NCI-H524 treated with DMSO at 0.1 percent for 48 hours (cell line): ENCODE data around the gene CHIC2.
"Not testable (repeated sequence)": the region's sequence is repeated elsewhere in the genome, so short reads cannot be mapped to it uniquely, and the experiment has no call there.

Experiments used
- DNase-seq: peaks from one replicate; lab custom pipeline; 2025; lab: John Stamatoyannopoulos, UW

Gene CHIC2

DNA sequence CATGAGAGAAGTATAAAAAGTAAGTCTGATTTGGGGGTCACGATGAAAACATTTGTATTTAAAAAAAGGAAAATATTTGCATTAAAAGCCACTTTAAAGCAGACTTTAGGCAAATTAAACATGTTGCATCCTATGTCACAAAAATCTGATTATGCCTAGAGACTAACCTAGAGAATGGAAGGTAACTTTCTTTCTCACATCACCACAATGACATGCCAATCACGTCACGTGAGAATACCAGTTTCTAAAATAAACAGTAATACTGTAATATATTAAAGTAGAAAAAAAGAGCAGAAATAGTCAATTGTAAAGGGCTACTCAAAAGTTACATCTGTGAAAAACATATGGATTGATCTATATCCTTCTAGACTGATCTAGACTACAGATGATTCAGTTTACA lies 3.3 kb downstream of the CHIC2 start:
- no peak for DNase-seq

DNA sequence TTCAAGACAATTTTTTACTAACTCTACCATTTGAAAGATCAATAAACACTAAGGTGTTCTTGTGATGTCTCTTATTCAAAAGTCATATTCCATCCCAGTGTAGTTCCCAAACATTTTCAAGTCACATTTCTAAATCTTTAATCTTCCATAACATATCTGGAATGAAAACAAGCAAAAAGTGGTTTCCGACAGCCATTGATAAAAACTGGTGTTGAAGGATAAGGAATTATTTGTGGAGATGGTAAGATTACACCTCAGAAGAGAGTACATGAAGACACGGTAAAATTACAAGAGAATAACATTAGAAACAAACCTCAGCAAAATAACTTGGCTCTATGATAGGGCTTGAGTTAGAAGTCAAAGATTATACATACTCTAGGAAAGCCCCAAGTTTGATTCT lies 4.3 kb downstream of the CHIC2 start:
- DNase-seq, result no peak

DNA sequence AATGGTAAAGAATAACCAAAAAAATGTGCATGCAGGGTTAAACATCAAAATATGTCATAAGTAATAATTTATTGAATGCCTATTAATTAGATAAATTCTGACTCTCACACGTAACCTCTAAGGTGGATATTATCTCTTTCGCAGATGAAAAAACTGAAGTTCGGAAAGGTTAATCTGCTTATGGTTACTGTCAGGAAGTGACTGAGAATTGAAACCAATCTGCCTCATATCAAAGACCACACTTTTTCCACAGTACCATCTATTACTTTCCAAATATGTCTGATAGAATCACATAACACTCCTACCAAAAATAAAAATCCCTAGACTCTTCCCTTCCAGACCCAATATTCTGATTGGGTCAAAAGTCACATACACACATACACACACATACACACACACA lies 6.2 kb downstream of the CHIC2 start:
- no peak for DNase-seq

DNA sequence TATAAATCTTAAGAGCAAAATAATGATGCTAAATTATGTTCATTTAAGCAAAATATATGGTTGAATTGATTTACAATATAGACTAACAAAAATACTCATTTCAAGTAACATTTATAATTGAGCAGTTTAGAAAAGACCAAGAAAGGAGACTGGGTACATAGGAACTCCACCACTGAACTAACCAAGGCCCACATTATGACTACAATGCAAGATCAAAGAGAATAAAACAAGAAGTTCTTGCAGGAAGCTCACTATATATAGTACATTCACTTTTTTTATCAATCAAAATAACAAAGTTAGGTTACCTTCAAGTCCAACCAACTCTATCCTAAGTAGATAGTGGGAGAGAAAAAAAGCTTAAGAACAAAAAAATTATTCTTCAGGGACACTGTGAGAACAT lies 8.0 kb downstream of the CHIC2 start:
- DNase-seq, result no peak

DNA sequence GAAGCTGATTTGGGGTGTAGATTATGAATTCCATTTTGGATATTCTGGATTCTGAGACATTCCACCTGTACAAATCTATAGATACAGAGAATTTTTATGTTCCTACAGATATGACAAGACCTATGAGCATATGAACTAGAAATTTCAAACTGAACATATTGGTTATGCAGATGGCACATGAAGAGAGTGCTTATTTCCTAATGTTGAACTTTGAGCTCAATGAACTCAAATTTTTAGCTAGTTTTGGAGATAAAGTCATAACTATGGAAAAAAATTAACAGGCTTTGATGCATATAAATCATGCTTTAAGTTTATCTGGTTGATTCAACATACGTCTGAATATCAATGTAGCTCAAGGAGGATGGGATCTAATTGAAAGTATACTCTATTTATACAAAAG lies 8.9 kb downstream of the CHIC2 start:
- no peak for DNase-seq

DNA sequence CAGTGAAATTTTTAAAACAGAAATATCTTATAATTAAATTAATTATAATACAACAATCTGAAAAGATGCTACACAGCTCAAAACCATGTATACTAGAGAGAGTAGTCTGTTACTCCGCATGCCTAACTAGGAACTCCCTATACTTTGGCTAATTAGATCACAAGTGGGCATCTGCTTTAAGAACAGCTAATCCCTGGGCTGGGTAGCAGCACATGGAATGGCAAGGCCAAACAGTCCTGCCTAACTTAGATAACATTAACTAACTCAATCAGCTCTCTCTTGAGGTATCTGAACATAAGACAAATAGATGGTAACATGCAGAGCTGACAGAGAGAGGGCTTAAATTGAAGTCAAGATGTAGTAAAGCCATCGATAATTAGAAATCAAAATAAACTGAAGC lies 9.9 kb downstream of the CHIC2 start:
- DNase-seq, result peak; percentile 46

DNA sequence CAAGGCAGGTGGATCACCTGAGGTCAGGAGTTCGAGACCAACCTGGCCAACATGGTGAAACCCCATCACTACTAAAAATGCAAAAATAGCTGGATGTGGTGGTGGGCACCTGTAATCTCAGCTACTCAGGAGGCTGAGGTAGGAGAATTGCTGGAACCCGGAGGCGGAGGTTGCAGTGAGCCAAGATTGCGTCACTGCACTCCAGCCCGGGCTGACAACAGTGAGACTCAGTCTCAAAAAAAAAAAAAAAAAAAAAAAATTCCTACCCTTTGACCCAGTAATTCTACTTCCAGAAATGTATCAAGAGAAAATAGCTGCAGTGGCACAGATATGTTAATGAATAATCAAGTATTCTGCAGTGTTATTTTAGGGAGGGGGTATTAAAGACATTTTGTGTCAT lies 11.1 kb downstream of the CHIC2 start:
- DNase-seq, result not testable (repeated sequence)

DNA sequence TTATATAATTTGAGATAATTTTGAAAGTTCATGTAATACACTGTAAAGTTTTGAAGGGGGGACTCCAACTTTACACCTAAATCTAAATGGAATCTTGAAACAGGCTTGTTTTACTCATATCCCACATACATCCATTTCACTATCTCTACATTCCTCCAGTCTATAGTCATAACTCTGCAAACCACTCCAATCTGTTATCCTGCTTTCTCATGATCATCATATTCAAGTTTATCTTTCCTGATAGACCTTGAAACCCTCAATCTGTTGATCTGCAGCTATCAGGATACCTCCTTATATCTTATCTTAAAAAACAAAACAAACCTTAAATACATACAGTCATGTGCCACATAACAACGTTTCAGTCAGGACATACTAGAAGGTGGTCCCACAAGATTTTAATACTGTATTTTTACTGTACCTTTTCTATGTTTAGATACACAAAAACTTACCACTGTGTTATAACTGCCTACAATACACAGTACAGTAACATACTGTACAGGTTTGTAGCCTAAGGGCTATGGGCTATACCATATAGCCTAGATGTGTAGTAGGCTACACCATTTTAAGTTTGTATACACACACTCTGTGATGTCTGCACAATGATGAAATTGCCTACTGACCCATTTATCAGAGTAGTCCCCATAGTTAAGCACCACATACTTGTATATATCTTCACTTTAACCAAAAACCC lies 14.0 kb downstream of the CHIC2 start:
- no peak for DNase-seq

DNA sequence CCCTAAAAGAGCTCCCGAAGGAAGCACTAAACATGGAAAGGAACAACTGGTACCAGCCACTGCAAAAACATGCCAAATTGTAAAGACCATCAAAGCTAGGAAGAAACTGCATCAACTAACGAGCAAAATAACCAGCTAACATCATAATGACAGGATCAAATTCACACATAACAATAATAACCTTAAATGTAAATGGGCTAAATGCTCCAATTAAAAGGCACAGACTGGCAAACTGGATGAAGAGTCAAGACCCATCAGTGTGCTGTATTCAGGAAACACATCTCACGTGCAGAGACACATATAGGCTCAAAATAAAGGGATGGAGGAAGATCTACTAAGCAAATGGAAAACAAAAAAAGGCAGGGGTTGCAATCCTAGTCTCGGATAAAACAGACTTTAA lies 20.8 kb downstream of the CHIC2 start:
- DNase-seq, result not testable (repeated sequence)

DNA sequence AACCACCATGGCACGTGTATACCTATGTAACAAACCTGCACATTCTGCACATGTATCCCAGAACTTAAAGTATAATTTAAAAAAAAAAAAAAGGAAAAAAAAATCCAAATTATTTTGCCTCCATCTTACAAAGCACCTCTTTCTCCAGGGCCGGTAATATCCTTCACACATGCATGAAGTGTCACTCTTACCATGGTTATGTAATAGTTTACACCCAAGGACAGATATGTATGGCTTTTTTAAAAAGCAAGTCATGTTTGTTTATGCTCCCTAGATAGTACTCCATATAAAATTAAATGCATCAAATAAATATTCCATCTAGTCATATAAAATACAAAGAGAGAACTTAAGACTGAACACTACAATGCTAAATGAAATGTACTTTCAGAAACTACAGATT lies 22.5 kb downstream of the CHIC2 start:
- DNase-seq, result no peak

DNA sequence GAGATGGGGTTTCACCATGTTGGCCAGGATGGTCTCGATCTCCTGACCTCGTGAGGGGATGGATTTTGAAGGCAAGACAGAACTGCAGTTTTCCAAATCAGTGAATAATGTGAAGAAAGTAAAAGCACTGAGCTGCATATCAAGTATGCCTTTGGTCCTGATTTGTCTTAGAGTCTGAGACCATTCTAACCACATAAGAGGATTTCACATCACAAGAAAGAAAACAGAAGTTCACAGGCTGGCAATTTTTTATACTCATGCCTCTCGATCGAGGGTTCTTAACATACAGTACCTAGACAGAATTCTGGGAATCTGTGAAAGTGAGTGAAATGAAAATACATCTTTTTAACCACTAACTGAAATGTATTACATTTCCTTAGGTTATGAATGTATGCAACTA lies 23.3 kb downstream of the CHIC2 start:
- no peak for DNase-seq

DNA sequence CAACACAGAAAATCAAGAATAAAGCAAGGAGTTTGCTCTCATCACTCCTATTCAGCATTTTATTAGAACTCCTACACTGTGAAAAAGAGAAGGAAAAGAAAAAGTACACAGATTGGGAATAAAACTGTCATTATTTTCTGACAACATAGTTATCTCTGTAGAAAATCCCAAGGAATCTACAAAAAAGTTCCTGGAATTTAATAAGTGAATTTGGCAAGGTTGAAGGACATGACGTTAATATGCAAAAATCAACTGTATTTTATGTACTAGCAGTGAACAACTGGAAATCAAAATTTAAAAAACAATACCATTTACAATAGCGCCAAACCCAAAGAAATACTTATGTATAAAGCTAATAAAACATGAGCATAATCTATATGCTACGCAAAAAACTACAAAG lies 26.3 kb downstream of the CHIC2 start:
- DNase-seq, result no peak

DNA sequence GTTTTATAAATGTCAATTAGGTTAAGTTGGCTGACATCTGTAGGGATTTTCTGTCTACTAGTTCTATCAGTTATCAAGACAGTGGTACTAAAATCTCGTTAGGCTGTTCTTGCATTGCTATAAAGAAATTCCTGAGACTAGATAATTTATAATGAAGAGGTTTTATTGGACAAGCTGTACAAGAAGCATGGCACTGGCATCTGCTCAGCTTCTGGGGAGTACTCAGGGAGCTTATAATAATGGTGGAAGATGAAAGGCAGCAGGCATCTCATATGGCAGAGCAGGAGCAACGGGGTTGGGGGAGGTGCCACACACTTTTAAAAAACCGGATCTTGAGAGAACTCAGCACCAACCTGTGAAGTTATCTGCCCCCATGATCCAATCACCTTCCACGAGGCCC lies 28.2 kb downstream of the CHIC2 start:
- DNase-seq, result peak; percentile 38

DNA sequence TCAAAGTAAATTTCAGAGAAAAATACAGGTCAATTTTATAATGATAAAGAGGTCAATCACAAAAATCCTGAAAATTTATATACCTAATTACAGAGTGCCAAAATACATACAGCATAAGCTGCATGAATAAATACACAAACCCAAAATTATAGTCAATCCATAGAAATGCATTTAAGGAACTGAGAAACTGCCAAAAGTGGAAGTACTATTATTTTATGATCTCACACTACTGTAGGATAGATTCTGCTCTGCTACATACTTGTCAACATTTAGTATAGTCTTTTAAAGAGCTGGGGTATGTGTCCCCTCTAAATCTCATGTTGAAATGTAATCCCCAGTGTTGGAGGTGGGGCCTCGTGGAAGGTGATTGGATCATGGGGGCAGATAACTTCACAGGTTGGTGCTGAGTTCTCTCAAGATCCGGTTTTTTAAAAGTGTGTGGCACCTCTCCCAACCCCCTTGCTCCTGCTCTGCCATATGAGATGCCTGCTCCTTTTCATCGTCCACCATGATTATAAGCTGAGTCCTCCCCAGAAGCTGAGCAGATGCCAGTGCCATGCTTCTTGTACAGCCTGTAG lies 31.8 kb downstream of the CHIC2 start:
- DNase-seq, result no peak

DNA sequence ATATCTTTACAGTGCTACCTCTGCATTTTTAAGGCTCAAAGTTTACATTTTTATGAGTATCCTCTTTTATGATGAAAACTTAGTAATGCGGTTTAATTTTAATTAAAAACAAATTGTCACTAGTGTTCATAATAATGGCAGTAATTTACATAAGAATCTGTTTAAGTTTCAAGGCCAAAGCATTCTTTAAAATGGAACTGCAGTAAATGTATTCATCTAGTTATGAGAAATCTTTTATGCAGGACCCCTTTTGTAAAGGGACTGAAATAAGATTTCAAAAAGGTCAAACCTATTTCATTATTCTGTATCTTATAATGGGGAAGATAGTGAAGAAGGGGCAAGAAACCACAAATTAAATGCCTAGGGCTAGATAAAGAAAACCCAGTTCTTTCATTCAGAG lies 37.1 kb downstream of the CHIC2 start:
- DNase-seq, result no peak

DNA sequence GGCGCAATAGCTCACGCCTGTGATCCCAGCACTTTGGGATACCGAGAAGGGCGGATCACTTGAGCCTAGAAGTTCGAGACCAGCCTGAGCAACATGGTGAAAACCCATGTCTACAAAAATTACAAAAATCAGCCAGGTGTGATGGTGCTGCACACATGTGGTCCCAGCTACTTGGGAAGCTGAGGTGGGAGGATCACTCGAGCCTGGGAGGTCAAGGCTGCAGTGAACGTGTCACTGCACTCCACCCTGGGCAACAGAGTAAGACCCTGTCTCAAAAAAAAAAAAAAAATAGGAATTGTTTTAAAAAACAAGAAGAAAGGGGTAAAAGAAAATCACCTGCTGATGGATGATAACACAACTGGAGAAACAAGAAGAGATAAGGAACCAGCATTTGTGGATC lies 38.8 kb downstream of the CHIC2 start:
- no peak for DNase-seq

DNA sequence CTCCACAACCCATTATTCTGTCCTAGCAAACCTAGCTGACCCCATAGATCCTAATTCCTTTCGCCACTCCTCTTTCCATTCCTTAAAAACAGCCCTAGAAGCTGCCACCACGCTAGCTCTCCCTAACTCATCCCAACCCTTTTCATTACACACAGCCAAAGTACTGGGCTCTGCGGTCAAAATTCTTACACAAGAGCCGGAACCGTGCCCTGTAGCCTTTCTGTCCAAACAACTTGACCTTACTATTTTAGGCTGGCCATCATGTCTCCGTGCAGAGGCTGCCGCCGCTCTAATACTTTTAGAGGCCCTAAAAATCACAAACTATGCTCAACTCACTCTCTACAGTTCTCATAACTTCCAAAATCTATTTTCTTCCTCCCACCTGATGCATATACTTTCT lies 41.4 kb downstream of the CHIC2 start:
- not testable (repeated sequence) for DNase-seq

DNA sequence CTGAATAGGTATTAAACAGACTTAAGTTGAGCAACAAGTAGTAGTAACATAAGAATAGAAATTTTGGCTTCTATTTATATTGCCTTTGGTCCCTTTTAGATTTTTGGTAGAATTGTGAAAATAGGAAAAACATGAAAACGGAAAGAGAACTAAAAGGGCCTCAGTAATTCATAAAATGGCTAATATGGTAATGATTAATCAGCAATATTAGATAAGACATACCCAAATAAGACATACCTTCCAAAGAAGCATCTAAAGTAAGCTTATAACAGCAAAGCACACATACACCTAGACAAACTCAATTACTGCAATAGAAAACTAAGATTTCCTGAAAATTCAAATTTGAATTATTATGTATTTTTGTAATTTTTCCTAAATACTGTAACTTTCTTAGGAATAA lies 46.4 kb downstream of the CHIC2 start:
- DNase-seq, result no peak

DNA sequence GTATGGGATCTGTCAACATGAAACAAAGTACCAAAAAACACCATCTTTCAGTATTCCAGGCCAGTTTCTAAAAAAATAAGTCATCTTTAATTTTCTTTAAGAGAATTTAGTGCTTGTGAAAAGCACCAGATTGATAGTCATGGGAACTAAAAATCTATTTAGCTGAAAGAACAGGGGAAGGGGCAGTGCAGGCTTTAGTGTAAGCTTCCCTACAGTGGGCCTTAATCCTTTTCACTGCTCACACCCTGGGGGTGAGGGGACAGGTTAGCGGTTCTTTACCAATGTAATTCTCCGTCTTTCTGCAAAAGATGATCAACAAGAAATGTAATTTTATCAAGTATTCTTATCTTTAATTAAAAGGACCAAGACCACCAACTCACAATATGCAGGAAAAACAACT lies 47.1 kb downstream of the CHIC2 start:
- no peak for DNase-seq

DNA sequence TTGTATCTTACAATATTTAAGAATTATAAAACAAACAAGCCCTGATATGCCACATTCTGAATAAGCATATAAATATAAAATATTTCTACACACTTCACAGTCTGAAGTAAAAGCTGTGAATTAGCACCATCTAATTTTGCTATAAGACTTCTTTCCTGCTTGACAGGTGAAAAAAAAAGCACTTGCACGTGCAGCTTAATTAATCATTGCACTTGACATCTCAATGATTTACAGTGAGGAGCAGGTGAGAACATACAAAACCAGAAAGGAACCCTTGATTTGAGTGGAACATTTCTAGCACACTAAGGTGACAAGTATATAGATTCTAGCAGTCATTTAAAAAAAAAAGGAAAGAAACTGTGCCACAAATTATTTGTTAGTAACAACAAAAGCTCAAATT lies 47.9 kb downstream of the CHIC2 start:
- no peak for DNase-seq

DNA sequence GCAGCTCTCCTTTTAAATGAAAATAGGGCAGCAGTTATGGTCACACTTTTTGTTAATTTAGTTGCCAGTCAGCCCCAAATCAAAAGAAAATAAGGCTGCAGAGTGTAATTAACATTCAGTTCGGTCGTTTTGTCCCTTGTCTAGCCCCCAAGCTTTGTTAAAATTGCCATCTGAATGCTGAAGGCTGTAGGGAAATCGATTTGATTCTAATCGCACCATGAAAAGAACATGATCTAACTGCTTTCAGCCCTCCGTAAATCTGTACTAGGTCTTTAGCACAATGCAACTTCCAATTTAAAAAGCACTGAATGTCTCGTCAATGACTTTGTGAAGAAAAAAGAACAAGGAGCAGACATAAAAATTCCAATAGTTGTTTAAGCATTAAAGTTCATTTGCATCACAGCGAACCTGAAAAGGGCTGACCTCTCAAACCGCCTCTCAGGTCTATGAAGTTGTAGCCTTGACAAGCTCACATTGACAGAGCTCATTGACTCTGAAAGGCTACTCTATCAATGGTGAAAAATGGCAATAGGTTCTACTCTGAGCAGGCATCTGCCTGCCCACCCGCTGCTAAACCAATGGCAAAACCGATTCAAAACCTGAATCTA lies 48.9 kb downstream of the CHIC2 start:
- no peak for DNase-seq

DNA sequence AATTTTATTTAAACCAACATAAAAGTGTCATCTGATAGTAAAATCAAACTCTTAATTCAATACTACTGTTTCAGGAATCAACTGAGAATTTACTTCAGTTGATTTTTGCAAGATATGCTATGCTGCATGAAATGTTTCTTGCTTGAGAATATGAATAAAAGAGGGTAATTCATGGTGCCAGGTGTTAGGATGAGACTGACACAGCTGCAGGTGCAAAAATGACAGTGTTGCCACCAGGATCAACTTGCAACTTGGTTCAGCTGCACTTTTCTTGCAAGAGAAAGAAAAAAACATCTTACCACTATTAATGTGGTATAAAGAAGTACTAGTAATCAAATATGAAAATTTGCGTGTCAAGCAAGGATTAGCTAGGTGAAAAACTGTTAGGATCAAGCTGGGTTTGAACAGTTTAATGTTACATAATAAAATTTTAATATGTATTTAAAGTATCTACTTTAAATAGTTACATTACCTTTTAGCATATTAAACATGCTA lies 49.7 kb downstream of the CHIC2 start:
- no peak for DNase-seq

DNA sequence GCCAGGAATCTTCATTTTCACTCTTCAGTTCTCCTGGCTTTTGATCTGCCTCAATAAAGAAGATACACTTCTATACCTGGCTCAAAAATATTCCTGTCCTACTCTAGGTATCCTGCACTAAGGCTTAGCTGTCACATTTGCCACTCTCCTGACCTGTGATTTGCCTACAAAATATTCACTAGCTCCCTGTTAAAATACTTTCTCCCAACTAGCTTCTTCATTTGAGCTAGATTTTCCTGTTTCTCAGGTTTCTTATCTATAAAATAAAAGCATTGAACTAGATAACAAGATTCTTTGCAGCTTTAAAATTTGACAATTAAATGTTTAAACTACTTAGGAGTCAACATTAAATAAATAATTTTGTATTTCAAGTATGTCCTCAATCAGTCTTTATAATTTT lies 53.2 kb downstream of the CHIC2 start:
- no peak for DNase-seq

DNA sequence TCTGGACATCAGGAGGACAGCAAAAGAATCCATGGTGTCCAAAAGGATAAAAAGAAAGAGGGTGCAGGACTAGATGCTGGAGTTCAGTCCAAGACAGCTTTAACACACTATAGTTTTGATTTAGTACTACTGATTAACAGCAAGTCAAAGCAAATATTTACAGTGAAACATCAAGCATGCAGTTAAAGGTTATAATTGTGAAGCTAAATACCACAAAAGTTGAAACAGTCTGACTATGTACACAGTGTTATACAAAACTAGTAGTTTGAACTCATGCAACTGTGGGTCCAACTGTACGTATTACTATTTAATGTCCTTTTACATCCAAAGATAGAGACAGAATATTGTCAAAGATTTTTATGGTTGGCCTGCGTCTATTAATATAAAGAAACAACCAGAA lies 57.6 kb downstream of the CHIC2 start:
- no peak for DNase-seq
